Stromal cell of bone marrow (primary cell): ENCODE measurements around the gene EIF4G2.

ENCODE experiments used
- DNase-seq: peaks from one replicate; pipeline ENCODE4 v3.0.0-alpha.2; 2012; ENCODE audit warnings: low read depth

The EIF4G2 gene

GRCh38 chr11:10808235-10808552, 532 bp downstream of the EIF4G2 start:
- DNase-seq: no peak

- peak; percentile 25 for DNase-seq
Observed at GRCh38 chr11:10807493-10808234, 1.1 kb downstream of the EIF4G2 start.

DNA sequence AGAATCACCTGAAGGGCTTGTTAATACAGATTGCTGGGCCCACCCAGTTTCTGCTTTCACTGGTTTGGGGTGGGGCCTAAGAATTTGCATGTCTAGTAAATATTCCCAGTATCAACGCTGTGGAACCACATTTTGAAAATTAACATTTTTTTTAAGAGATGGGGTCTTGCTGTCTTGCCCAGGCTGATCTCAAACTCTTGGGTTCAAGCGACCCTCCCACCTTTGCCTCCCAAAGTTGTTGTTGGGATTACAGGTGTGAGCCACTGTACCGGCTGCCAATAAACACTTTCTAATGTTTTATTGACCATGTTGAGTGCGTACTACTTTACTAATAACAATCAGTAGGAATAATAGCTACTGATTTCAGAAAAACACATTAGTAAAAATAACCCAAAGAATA, 2.5 kb downstream of the EIF4G2 start:
- no peak for DNase-seq

DNA sequence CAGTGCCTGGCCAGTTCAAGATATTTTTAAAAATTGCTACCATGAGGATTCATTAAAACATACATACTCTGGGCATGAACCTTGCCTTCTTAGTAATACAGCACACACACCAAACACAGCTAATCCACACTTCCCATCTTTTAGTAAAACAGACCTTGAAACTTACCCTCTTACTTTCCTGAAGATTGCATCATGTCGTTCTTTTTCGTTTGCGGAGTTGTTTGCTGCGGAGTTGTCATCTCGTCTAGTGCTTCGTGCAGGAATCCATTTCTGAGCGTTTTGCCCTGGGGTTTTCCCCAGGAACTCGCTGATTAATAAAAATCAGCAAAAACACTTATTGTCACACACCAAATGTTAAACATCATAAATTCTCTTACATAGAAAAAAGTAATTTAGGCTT, 3.0 kb downstream of the EIF4G2 start:
- DNase-seq: no peak

- no peak for DNase-seq
Observed at GRCh38 chr11:10803676-10804075, 5.0 kb downstream of the EIF4G2 start.

DNA sequence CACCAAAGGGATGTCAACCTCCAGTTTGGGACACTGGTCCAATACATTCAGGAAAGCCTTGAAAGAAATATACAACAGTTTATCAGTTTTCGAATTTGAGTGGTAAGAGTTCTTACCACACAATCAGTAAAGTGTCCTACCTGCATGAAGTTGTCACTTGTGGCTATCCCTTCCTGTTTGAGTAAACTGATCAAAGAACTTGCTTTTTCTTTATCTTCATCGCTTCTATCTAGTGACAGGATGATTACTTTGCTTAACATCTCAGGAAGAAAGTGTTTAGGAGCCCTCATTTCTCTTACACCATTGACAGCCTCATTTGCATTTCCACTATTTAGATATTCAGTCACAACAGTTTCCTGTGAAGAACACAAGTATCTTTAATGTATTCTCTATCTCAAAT, 8.4 kb downstream of the EIF4G2 start:
- no peak for DNase-seq

DNA sequence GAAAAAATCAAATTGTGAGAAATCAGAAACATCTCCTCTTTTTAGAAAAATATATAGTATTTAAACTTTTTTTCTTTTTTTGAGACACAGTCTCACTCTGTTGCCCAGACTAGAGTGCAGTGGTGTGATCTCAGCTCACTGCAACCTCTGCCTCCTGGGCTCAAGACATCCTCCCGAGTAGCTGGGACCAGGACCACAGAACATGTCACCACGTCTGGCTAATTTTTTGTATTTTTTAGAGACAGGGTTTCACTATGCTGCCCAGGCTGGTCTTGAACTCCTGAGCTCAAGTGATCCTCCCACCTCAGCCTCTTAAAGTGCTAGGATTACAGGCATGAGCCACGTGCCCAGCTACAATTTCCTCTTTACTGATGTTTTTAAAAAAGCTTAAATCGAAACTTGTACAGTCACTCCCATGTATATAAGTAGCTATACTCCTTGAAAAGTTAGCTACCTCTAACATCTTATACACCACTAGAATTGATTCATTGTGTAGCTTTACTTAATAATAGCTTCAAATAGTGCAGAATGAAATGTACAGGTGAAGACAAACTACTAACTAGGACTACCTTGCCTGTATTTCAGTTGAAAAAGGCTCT, 10.3 kb downstream of the EIF4G2 start:
- no peak for DNase-seq

GRCh38 chr11:10797531-10797930, 11.2 kb downstream of the EIF4G2 start:
- DNase-seq: no peak

GRCh38 chr11:10797001-10797400, 11.7 kb downstream of the EIF4G2 start:
- DNase-seq: no peak

DNA sequence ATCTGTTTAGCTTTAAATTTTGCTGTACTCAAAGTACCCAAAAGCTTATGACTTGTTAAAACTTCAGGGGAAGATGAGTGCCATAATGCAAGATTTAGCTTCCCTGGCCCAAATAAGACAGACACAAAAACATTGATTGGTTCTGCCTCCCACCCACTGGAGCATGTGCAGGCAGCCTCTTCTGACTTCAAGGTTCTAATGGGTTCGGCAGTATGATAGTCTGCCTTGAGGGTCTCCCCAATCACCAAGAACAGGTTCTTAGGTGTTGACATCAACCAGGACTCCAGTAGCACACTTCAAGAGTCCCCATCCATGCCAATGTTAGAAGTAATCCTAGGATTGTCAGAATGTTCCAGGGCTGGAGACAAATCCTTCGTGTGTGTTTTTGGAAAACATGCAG, 12.5 kb downstream of the EIF4G2 start:
- no peak for DNase-seq

DNA sequence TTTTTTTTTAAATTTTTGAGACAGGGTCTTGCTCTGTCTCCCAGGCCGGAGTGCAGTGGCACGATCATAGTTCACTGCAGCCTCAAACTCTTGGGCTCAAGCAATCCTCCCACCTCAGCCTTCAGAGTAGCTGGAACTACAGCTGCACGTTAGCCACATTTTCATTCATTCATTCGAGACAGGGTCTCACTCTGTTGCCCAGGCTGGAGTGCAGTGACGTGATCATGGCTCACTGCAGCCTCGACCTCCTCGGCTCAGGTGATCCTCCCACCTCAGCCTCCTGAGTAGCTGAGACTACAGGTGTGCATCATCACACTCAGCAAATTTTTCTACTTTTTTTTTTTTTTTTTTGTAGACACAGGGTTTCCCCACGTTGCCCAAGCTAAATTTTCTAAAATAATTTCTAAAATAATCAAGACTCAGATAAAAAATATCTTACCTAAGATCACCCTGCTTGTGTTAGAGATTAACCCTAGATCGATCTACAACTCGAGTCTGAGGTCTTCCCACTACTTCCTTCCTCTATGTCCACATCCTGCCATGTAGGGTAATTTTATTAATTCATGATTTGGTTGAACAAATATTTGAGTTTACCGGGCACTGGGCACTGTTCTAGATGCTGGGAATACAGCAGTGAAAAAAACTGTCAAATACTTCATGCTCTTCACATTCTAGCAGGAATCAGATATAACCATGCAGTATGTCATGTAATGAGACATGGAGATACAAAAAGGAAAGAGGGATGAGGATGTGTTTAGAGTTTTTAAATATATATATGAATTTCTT, 15.1 kb downstream of the EIF4G2 start:
- no peak for DNase-seq

DNA sequence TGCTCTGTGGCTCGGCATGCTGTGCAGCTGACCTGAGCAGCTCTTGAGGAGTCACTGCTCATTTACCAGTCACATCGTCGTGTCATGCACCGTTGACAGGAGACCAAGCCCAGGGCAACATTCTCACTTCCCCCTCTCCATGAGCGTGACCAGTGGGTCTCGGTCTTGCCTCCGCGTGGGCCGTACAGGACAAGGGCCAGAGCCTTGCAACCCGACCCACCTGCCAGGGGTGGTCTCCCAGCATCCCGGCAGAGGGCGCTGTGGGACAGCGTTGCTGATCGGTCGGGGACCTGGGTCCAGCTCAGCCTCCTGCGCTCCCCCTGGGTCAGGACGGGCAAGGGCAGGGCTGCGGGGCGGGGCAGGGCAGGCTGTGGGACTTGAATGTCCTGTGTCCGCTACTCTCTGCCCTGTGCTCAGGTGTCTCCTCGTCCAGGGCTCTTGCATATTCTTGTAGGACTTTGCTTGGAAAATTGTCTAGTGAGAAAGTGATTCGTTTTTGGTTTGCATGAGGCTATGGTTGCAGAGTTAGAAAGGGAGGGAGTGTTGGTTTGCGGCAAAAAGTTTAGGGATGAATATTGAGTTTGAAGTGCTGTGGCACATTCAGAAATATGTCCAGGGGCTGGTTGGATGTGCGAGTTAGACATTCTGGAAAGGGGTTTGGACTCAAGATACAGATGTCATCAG, 16.2 kb downstream of the EIF4G2 start:
- DNase-seq: peak; percentile 47

DNA sequence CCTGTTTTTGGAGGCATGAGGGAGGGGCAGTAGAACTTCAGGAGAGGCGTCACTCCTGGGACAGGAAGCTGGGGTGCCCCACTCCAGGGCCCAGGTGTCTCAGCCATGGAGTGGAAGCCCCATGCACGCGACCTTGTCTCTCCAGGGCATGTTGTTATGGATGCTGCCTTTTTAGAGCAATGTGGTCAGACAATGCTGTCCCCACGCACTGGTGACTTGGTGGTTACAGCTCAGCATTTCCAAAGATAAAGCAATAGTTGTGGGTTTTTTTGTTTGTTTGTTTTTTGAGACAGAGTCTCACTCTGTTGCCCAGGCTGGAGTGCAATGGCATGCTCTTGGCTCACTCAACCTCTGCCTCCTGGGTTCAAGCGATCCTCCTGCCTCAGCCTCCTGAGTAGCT, 22.3 kb downstream of the EIF4G2 start:
- no peak for DNase-seq

DNA sequence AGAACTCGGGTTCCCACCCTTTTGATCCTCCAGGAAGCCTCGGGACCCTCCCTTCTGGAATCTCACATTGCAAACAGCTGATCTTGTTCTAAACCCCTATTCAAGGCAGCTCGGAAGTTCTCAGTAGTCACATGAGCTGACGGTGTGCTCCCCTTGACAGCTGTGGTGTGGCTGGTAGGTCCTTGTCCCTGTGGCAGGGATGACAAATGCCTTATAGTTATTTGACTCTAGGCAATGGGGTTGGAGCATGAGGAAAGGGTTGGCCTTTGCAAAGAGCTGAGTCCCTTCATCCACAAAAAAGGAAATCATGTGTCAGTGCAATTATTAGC, 23.6 kb downstream of the EIF4G2 start:
- DNase-seq: no peak

GRCh38 chr11:10784232-10785145, 24.2 kb downstream of the EIF4G2 start:
- DNase-seq: no peak

GRCh38 chr11:10780040-10780439, 28.7 kb downstream of the EIF4G2 start:
- no peak for DNase-seq

- no peak for DNase-seq
Observed at GRCh38 chr11:10779086-10779485, 29.6 kb downstream of the EIF4G2 start.

DNA sequence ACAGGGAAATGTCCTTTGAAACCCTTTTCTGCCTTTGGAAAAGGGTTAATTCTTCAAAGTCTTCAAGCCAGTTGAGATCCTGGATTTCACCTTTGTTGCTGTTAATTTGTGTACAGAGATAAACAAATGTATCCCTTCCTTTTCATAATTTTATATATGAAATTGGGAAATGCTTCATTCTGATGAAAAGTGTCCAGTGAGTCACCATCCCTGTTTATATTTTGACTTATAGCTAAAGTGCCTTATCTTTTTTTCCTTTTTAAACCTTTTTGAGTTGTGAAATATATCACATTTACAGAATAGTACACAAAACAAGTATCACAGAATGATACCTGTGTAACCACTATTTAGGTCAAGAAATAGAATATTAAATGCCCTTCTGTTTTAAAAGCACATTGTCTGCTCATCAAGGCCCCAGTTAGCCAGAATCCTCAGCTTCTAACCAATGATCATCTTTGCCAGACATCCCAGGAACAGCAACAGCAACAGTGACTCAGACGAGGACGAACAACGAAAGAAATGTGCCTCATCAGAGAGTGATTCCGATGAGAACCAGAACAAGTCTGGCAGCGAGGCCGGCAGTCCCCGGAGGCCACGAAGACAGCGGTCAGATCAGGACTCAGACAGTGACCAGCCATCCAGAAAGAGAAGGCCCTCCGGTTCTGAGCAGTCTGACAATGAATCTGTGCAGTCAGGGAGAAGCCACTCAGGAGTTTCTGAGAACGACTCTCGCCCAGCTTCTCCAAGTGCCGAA, 30.3 kb downstream of the EIF4G2 start:
- peak; percentile 83 for DNase-seq

DNA sequence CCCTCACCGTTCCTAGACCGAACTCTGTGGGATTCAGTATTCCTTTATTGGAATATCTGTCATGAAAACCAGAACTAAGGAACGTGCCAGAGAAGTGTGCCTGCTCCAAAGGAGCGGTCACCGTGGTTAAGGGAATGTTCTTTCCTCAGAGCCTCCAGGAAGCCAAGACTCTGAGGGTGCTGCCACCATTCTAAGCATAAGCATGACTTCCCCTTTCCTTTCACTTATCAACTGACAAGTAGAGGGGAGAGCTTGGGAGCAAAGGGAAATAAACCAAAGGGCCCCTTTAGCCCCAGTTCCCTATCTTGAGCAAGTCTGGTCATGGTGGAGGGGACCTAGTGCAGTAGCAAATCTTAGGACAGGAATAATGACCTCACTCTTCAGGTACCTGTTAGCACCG, 30.9 kb downstream of the EIF4G2 start:
- no peak for DNase-seq

- DNase-seq: no peak
Observed at GRCh38 chr11:10777393-10777793, 31.3 kb downstream of the EIF4G2 start.

DNA sequence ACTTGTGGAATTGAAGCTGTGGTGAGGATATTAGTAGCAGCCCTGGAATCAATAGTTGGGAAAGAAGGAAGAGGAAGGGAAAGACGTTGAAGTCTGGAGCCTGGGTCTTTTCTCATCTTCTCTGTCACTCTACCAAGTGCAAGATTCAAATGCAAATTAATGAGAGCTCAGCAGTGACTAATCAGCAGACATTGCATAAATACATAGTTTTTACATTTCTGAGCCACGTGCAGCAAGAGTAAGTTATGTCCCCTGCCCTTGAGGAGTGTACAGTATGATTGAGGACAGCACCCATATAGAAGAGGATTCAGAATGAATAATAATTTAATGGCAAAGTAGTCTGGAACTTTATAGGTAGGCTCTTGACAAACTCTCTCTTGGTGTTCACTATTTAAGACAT, 33.9 kb downstream of the EIF4G2 start:
- no peak for DNase-seq
